Measurements from ENCODE around the gene PLXNA4. TPM values are rescaled to one million over a fixed set of nuclear protein-coding genes. Genes with fewer than 3 reads are reported as not detected.

PLXNA4 gene
- total RNA-seq, 4 donors from 2014 or later = 1.1 to 2.8 (median 1.4) TPM

DNA sequence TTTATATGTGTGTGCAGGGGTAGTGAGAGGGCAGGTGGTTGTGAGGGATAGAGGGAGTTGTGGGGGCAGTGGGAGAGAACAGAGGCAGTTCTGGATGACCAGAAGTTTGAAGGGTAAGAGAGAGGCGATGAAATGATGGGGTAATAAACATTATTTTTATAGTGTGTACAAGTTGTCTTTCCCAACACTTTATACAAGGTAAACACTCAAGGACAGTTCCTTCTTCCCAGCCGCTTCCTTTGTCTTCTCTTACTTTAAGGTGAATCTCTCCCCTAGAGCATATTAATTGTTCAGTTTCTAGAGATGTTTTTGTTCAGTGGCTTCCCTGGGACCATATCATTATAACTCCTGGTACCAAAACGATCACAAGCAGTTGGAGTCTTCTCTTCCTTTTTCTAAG, 475.8 kb downstream of the PLXNA4 start:
- TF ChIP-seq POLR2A (IDR thresholded peaks at IDR 0.05) (no peak), POLR2AphosphoS5 (IDR thresholded peaks at IDR 0.05) (no peak), EP300 (IDR thresholded peaks at IDR 0.05; ENCODE audit: low read depth) (no peak)
- TF ChIP-seq, protein P1, sequence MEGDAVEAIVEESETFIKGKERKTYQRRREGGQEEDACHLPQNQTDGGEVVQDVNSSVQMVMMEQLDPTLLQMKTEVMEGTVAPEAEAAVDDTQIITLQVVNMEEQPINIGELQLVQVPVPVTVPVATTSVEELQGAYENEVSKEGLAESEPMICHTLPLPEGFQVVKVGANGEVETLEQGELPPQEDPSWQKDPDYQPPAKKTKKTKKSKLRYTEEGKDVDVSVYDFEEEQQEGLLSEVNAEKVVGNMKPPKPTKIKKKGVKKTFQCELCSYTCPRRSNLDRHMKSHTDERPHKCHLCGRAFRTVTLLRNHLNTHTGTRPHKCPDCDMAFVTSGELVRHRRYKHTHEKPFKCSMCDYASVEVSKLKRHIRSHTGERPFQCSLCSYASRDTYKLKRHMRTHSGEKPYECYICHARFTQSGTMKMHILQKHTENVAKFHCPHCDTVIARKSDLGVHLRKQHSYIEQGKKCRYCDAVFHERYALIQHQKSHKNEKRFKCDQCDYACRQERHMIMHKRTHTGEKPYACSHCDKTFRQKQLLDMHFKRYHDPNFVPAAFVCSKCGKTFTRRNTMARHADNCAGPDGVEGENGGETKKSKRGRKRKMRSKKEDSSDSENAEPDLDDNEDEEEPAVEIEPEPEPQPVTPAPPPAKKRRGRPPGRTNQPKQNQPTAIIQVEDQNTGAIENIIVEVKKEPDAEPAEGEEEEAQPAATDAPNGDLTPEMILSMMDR (IDR thresholded peaks at IDR 0.05) = no peak
- DNase-seq = no peak
- Histone ChIP-seq H3K4me3 (no peak overlapping the region), H3K4me1 (peaks cover 0 to 19% (median 8%) of the 10 kb centered on the region in 4 donors), H3K36me3 (no peaks in the 10 kb centered on the region), H3K27ac (no peak overlapping the region), H3K9me3 (no peaks in the 10 kb centered on the region), H3K27me3 (no peaks in the 10 kb centered on the region)
- intact Hi-C loops (cut with DNase I; ENCODE audit: low total_unique reads) = no loop called here
- 62 to 63% methylated on average over 3 of the region's 3 CpGs for WGBS, 2 donors (ENCODE audit: low coverage in 1 of 2)
- in situ Hi-C loops (cut with MboI; ENCODE audit: low pct_ligation_motif_present in 1 of 4, low pct_unique_long_range_greater_than_20kb in 1 of 4, low sequenced_read_pairs in 3 of 4) = no loop called here

DNA sequence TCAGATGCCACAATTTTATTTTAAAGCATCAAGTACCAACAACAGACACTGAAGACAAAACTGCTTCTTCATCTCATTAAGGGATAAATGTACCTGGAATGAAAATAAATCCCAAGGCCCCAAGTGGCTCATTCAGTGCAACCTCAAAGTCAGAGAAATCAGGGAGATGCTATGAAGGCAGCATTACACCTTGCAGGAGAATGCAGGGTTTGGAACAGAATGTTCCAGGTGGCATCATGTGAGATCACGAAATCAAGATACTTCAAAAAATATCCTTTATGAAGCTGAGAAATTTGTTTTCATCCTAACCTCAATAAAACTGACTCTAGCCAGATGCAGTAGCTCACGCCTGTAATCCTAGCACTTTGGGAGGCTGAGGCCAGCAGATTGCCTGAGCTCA, 477.1 kb downstream of the PLXNA4 start:
- 92 to 100% methylated on average over 1 to 2 of the region's 2 CpGs for WGBS, 2 donors (ENCODE audit: low coverage in 1 of 2)
- H3K27ac ChIP-seq = no peak overlapping the region
- no peaks in the 10 kb centered on the region for H3K27me3 ChIP-seq
- peaks cover 0 to 13% (median 7%) of the 10 kb centered on the region in 4 donors for H3K4me1 ChIP-seq
- H3K9me3 ChIP-seq = no peaks in the 10 kb centered on the region
- H3K36me3 ChIP-seq = no peaks in the 10 kb centered on the region
- intact Hi-C loops (cut with DNase I; ENCODE audit: low total_unique reads) (no loop called here), in situ Hi-C loops (cut with MboI; ENCODE audit: low pct_ligation_motif_present in 1 of 4, low pct_unique_long_range_greater_than_20kb in 1 of 4, low sequenced_read_pairs in 3 of 4) (no loop called here)
- TF ChIP-seq, protein P1 (IDR thresholded peaks at IDR 0.05) = no peak
- no peak for TF ChIP-seq POLR2AphosphoS5 (IDR thresholded peaks at IDR 0.05)
- no peak for TF ChIP-seq POLR2A (IDR thresholded peaks at IDR 0.05)
- TF ChIP-seq EP300 (IDR thresholded peaks at IDR 0.05; ENCODE audit: low read depth) = no peak
- H3K4me3 ChIP-seq = no peak overlapping the region
- DNase-seq = no peak

DNA sequence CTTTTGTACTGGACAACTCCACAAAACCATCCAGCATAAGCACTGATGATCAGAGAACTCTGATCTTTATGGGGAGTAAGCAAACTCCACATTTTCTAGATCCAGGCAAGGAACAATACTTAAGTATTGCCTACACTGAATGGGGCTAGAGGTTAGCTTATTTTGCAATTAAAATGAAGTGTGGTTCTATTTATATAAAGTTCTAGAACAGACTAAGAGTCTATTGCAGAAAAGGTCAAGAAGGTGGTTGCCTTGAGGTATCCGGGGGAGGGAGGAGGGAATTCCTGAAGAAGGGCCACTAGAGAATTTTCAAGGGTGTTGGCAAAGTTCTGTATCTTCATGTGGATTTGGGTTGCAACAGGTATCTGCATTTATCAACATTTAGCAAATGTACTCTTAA, 477.9 kb downstream of the PLXNA4 start:
- intact Hi-C loops (cut with DNase I; ENCODE audit: low total_unique reads) = no loop called here
- no peak overlapping the region for H3K4me3 ChIP-seq
- WGBS, 2 donors (ENCODE audit: low coverage in 1 of 2) = 72 to 80% methylated on average over 1 of the region's 1 CpG

DNA sequence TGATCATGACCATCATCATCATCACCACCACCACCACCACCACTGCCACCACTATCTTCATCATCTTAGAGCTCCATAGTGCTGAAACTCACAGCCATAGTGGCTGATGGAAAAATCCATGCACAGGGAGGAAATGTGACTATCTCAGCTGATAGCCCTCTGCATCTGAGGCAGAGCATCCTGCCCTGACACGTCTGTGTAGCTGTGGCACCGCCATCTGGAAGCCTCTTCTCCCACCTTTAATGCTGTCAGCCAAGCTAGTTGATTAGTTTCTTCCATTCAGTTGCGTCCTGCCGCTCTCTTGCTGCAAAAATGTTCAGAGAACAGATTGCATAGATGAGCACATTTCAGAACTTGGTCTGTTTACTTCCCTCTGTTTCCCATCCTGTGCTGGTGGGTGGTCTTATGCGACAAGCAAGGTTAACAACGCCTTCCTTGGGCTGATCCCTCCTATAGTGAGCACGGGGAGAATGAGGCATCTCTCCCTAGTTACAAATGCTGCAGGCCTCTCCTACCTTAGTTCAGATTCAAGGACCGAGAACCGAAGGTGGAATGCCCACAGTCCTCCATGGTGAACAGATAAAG, 478.6 kb downstream of the PLXNA4 start:
- TF ChIP-seq EP300 (IDR thresholded peaks at IDR 0.05; ENCODE audit: low read depth) = no peak
- 73% methylated on average over 9 of the region's 9 CpGs; no CpG with 5 or more reads in 1 of the 2 donors for WGBS, 2 donors (ENCODE audit: low coverage in 1 of 2)
- Histone ChIP-seq H3K36me3 (no peaks in the 10 kb centered on the region), H3K27ac (no peak overlapping the region), H3K4me1 (no peaks in the 10 kb centered on the region), H3K4me3 (no peak overlapping the region), H3K9me3 (no peaks in the 10 kb centered on the region), H3K27me3 (no peaks in the 10 kb centered on the region)
- intact Hi-C loops (cut with DNase I; ENCODE audit: low total_unique reads) (no loop called here), in situ Hi-C loops (cut with MboI; ENCODE audit: low pct_ligation_motif_present in 1 of 4, low pct_unique_long_range_greater_than_20kb in 1 of 4, low sequenced_read_pairs in 3 of 4) (no loop called here)
- DNase-seq = no peak

More for the DNA sequence above, 477.9 kb downstream of the PLXNA4 start:
- no peaks in the 10 kb centered on the region for H3K36me3 ChIP-seq
- TF ChIP-seq, protein P1 (IDR thresholded peaks at IDR 0.05) = no peak
- TF ChIP-seq POLR2A (IDR thresholded peaks at IDR 0.05) (no peak), EP300 (IDR thresholded peaks at IDR 0.05; ENCODE audit: low read depth) (no peak), POLR2AphosphoS5 (IDR thresholded peaks at IDR 0.05) (no peak)
- DNase-seq = no peak
- H3K9me3 ChIP-seq = no peaks in the 10 kb centered on the region
- in situ Hi-C loops (cut with MboI; ENCODE audit: low pct_ligation_motif_present in 1 of 4, low pct_unique_long_range_greater_than_20kb in 1 of 4, low sequenced_read_pairs in 3 of 4) = no loop called here
- no peak overlapping the region for H3K27ac ChIP-seq
- H3K4me1 ChIP-seq = peaks cover 0 to 4% (median 2%) of the 10 kb centered on the region in 4 donors
- H3K27me3 ChIP-seq = no peaks in the 10 kb centered on the region
